Measurements from ENCODE around the gene EFCAB5.
"Not testable (repeated sequence)": the region's sequence is repeated elsewhere in the genome, so short reads cannot be mapped to it uniquely, and the experiment has no call there.

EFCAB5 gene

DNA sequence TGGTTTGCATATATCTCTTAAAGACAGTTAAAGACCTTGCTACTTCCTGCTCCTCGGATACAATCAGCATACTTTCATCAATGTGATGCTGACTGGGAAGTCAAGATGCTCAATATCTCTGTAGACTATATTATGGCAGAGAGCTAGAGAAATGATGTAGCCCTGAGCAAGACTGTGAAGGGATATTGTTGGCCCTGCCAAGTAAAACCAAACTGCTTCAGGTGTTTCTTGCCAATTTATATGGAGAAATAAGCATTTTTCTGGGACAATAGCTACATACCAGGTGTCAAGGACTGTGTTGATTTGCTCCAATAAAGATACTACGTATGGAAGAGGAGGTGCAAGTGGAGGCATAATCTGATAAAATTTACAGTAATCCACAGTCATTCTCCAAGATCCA, 4.7 kb upstream of the EFCAB5 start:
- DNase-seq = no peak

GRCh38 chr17:29945281-29945680, 3.8 kb downstream of the EFCAB5 start:
- DNase-seq = no peak

GRCh38 chr17:29948448-29949215, 7.2 kb downstream of the EFCAB5 start:
- no peak for DNase-seq

DNA sequence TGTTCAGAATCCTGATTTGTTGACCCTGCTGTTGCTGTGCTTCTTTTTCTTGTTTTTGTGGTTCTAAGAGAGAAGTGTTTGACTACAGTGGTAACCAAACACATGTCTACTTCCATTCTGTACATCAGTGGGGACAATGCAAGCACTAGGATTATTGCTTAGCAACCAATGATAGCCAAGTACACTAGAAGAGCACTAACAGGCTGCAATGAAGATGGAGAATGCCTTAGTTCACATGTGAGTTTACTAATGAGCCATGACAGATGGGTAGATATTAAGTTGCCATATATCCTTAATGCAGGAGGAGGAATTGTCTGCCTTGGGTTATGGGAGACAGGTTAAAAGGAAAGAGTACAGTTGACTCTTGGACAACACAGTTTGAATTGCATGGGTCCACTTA, 8.3 kb downstream of the EFCAB5 start:
- no peak for DNase-seq

DNA sequence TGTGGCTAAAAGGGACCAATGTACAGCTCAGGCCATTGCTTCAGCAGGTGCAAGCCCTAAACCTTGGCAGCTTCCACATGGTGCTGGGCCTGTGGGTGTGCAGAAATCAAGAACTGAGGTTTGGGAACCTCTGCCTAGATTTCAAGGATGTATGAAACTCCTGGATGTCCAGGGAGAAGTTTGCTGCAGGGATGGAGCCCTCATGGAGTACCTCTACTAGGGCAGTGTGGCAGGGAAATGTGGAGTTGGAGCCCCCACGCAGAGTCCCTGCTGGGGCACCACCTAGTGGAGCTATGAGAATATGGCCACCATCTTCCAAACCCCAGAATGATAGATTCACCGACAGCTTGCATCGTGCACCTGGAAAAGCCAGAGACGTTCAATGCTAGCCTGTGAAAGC, 13.0 kb downstream of the EFCAB5 start:
- no peak for DNase-seq

GRCh38 chr17:29956225-29956624, 14.8 kb downstream of the EFCAB5 start:
- DNase-seq = no peak

DNA sequence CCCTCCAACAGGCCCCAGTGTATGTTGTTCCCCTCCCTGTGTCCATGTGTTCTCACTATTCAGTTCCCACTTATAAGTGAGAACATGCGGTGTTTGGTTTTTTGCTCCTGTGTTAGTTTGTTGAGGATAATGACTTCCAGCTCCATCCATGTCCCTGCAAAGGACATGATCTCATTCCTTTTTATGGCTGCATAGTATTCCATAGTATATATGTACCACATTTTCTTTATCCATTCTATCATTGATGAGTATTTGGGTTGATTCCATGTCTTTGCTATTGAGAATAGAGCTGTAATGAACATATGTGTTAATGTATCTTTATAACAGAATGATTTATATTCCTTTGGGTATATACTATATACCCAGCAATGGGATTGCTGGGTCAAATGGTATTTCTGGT, 16.1 kb downstream of the EFCAB5 start:
- DNase-seq = not testable (repeated sequence)

- no peak for DNase-seq
Observed at GRCh38 chr17:29958947-29959657, 17.7 kb downstream of the EFCAB5 start.

- no peak for DNase-seq
Observed at GRCh38 chr17:29959658-29960337, 18.4 kb downstream of the EFCAB5 start.

DNA sequence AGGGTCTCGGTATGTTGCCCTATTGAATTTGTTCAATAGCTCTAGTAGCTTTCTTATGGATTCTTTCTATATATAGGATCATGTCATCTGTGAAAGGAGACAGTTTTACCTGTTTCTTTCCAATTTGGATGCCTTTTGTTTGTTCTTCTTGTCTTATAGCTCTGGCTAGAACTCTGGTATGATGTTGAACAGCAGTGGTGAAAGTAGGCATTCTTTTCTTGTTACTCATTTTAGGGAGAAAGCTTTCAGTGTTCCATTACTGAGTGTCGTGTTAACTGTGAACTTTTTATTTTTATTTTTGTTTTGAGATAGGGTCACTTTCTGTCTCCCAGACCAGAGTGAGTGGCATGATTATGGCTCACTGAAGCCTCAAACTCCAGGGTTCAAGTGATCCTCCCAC, 21.2 kb downstream of the EFCAB5 start:
- DNase-seq = no peak

DNA sequence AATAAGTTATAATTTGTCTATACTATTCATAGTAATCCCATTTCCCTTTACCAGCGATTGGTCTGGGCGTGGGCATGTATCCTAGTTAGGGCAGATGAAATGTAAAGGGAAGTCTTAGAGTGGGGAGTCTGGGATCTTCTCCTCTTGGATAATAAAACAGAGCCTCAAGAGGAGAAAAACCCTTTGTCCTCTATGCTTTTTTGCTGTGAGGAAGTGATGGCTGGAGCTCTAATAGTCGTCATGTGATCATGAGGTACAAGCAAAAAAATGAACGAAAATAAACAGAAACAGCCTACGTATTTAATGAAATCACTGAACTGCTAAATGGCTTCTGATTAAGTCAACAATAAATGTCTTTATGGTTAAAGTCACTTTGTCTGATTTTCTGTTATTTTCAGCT, 26.8 kb downstream of the EFCAB5 start:
- DNase-seq = no peak

- no peak for DNase-seq
Observed at GRCh38 chr17:29972277-29972676, 30.8 kb downstream of the EFCAB5 start.

DNA sequence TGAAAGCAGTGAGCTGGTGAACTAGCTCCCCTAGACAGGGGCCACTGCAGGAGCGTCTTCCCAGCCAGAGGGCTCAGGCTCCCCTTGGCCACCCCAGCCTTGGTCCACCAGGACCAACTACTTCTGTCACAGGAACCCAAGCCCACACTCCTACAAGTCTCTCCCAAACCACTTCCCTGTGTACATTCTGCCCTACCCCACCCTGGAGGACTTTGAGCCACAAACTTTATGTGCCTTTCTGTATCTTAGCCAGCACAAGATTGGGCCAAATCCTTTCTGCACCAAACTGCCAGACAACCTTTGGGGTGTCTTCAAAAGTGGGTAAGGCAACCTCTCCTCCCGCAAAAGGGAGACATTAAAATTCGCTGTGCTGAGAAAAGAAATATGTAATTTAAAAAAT, 31.6 kb downstream of the EFCAB5 start:
- no peak for DNase-seq

GRCh38 chr17:29977836-29978235, 36.4 kb downstream of the EFCAB5 start:
- no peak for DNase-seq

DNA sequence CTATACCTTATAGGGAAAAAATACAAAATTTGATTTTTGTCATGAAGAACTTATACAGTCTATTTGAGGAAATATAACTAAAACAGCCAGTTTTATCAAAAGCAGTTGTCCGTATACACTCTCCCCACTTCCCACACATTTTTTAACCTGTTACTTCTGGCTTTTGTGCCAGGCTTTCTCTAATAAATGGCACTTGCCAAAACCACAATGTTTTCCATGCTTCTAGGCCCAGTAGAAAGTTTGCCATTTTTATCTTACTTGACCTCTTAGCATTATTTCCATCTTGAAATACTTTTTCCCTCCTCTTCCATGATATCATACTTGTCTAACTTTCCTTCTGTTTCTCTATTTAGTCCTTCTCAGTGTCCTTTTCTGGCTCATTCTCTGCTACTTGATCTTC, 38.8 kb downstream of the EFCAB5 start:
- no peak for DNase-seq

DNA sequence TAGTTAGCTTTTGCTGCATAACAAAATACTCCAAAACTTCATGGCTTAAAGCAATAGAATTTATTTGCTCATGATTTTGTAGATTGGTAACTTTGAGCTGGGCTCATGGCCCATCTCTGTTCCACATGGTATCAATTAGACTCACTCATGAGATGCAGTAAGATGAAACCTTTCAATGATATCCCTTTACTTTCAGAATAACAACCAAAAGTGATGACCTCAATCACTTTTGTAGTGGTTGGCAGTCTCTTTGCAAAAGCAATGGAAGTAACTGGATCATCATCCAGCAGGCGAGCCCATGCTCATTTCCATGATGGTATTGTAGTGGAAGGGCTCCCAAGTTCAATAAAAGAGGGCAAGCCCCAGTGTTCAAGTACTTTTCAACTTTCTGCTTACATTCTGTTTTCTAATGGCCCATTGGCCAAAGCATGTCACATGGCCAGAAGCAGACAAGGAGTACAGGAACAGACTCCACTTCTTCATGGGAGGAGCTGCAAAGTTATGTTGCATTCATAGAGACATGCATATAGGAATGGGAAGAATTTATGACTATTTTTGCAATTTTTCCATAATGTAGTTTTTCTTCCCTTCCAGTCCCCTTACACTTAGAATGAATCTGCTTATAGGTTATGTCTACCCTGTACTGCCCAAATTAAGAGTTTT, 41.7 kb downstream of the EFCAB5 start:
- DNase-seq = no peak

DNA sequence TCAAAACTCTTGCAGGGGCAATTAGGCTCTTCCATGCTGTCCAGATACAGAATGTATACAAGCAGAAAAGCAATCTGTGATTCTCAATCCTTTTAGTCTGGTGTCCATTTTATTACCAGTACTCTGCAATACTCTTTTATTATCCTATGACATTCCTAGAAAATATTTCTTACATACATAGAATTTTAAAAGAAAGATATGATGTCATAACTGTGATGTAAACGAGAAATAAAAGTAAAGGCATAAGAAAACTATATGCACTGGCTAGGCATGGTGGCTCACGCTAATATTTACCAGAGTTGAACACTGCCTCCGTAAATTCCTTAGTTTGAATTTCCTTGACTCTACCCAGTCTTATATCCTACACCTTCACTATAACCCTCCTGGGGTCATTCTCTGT, 55.0 kb downstream of the EFCAB5 start:
- no peak for DNase-seq

- DNase-seq = no peak
Observed at GRCh38 chr17:30000001-30000754, 58.7 kb downstream of the EFCAB5 start.

DNA sequence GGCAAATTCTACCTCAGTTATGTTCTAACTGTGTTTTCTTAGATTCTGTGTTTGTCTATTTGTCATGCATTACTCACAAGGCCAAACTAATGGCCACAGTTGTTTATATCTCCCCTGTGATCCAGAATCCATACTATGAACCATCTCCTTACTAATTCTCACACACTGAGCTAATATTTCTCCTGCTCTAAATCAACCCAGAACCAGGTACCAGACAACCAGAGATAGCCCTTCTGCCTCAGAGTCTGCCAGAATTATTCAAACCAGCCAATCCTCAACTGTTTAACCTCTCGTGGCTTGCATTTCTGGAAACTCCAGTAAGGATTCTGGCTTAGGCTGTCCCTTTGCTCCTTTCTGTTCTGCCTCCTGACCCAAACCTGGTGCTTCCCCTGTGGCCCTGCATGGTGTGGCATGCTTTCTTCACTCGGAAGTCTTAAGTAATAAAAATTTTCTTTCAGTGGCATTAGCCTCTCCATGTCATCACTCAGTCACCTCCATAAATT, 59.4 kb downstream of the EFCAB5 start:
- DNase-seq = no peak

DNA sequence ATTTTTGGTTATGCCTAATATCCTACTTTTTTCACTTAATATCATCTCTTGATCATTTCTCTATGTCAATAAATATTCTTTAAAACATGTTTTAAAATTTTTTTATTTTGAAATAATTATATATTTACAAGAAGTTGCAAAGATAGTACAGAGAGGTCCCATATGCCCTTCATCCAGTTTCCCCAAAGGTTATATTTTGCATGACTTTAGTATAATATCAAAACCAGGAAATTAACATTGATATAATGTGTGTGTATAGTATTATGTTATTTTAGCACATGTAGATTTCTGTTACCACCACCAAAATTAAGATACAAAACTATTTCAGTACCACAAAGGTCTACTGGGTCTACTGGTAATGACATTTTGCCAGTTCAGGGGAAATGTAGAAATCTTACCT, 60.7 kb downstream of the EFCAB5 start:
- DNase-seq = no peak

DNA sequence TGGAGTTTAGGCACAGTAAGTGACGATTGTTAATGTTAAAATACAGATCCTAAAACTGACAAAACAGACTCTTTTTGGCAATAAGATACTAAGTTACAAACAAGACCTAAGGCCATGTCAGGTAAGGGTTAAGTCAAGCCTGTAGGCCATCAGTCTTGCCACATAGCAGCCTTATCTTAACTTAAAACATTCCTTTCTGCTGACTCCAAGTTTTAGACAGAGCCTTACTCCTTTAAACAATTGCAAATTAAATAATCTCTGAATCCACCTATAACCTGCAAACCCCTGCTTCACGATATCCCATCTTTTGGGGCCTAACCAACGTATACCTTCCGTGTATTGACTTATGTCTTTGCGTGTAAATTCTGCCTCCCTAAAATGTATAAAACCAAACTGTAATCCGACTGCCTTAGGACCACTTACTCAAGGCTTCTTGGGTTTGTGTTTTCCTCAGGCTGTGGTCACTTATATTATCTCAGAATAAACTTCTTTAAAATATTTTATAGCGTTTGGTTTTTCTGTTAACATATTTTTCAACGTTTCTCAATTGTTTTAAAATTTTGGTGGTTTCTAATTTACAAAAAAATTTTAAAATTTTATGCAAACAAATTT, 64.4 kb downstream of the EFCAB5 start:
- no peak for DNase-seq

- not testable (repeated sequence) for DNase-seq
Observed at GRCh38 chr17:30011934-30012333, 70.5 kb downstream of the EFCAB5 start.

All from stimulated activated CD4-positive, alpha-beta T cell treated with anti-CD3 and anti-CD28 coated beads, Interleukin-2, amount 100 ng/mL, for 48 hours (primary cell).